ENCODE results near the gene C16orf74. TPM values are rescaled to one million over a fixed set of nuclear protein-coding genes. Genes with fewer than 3 reads are reported as not detected.

C16orf74 gene
- total and polyA plus RNA-seq, 2 of the 8 experiments (the other 6 are each of a cell fraction or from before 2014, with no cell fraction given), result 7.3 to 9.3 TPM

DNA sequence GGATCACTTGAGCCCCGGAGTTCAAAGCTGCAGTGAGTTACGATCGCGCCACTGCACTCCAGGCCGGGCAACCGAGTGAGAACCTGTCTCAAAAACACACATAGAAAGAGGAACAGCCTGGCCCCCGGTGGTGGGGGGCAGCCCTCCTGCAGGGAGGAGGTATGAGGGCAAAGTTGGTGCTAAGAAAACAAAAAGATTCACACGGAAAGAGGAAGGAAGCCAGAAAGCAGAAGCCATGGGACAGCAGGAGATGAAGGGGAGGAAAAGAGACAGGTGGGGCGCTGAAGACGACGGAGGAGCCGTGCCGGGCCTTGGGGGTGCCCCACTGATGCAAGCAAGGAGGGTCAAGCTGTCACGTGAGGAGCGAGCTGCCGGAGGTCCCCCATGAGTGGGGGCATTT, 8.2 kb upstream of the C16orf74 start:
- H3K4me1 ChIP-seq (replicated peaks in 1 of 4; ENCODE audit: control insufficient read depth in 3 of 4, insufficient read depth in 4 of 4, low read length in 3 of 4), result no peaks in the 10 kb centered on the region; a peak in 1 of 7 replicates
- H2BK120ac ChIP-seq (replicated peaks; ENCODE audit: low read depth, low read length), result no peak overlapping the region
- no peaks in the 10 kb centered on the region for H3K79me2 ChIP-seq (ENCODE audit: control insufficient read depth in 1 of 2, insufficient read depth in 2 of 2, low read length in 2 of 2)
- no peaks in the 10 kb centered on the region for H3K79me1 ChIP-seq (ENCODE audit: low read depth, low read length)
- no peak overlapping the region for H3K23ac ChIP-seq (ENCODE audit: insufficient read length)
- no peak overlapping the region for H3K4ac ChIP-seq (replicated peaks; ENCODE audit: insufficient read length, low read depth, low read length)
- no peaks in the 10 kb centered on the region for H3K36me3 ChIP-seq (ENCODE audit: control insufficient read depth in 2 of 4, insufficient read depth in 4 of 4, low read length in 3 of 4)
- 90% methylated on average over 16 of the region's 16 CpGs; no CpG with 5 or more reads in 1 of the 2 experiments for WGBS, 2 experiments (ENCODE audit: extremely low coverage in 1 of 2, insufficient coverage in 1 of 2, insufficient read length in 1 of 2, insufficient replicate concordance in 2 of 2, low coverage in 1 of 2, low lambda C conversion rate in 2 of 2, missing lambda C conversion rate in 1 of 2)
- no peak overlapping the region for H3K4me3 ChIP-seq (ENCODE audit: extremely low read depth in 1 of 4, insufficient read depth in 2 of 4, low read depth in 3 of 4, low read length in 4 of 4)
- H4K5ac ChIP-seq (ENCODE audit: insufficient read length, low read depth, low read length), result no peak overlapping the region
- no peak overlapping the region for H3K9ac ChIP-seq (replicated peaks in 1 of 4; ENCODE audit: extremely low read depth in 1 of 4, low read depth in 3 of 4, low read length in 3 of 4)
- no peak overlapping the region for H3K18ac ChIP-seq (ENCODE audit: extremely low read depth, low read length)
- H4K20me1 ChIP-seq (replicated peaks in 1 of 2; ENCODE audit: control insufficient read depth in 1 of 2, insufficient read depth in 2 of 2, low read length in 2 of 2), result no peaks in the 10 kb centered on the region
- H3K56ac ChIP-seq (replicated peaks; ENCODE audit: insufficient read length, low read depth, low read length), result no peak overlapping the region
- no peak overlapping the region for H3K14ac ChIP-seq (ENCODE audit: insufficient read length)
- ChIA-PET CTCF (ENCODE audit: partially characterized antibody) (interaction anchor here (0.8 to 4.6 kb wide), 17 partner anchors 9 to 585 kb away, joined by 3 to 33 read pairs (median 5); no protein-coding TSS in a partner anchor), POLR2A (ENCODE audit: partially characterized antibody) (interaction anchor here (0.6 to 2.5 kb wide), 2 partner anchors 9 to 17 kb away, joined by 3 to 5 read pairs; no protein-coding TSS in a partner anchor)
- no peak overlapping the region for H4K8ac ChIP-seq (ENCODE audit: extremely low read depth, insufficient read depth, low read length)
- H3K4me2 ChIP-seq (ENCODE audit: insufficient read depth in 1 of 2, low read depth in 2 of 2, low read length in 2 of 2), result no peak overlapping the region
- no peaks in the 10 kb centered on the region for H3K9me3 ChIP-seq (ENCODE audit: insufficient read depth in 2 of 2, low read depth in 1 of 2, low read length in 1 of 2)
- H3K23me2 ChIP-seq (ENCODE audit: low read depth, low read length), result no peaks in the 10 kb centered on the region
- no peak overlapping the region for H2BK15ac ChIP-seq (ENCODE audit: low read length)
- no peak for DNase-seq (ENCODE audit: low read depth in 1 of 2, low spot score in 2 of 2)
- no peak overlapping the region for H2BK20ac ChIP-seq (ENCODE audit: low read length)
- H2AFZ ChIP-seq (ENCODE audit: low read length), result no peak overlapping the region
- no peak overlapping the region for H2BK12ac ChIP-seq (ENCODE audit: low read depth, low read length)
- H3K27ac ChIP-seq (ENCODE audit: low read depth, low read length), result no peak overlapping the region
- no peak overlapping the region for H2BK5ac ChIP-seq (ENCODE audit: low read depth, low read length)
- FAIRE-seq, result no peak
- no peak overlapping the region for H4K91ac ChIP-seq (replicated peaks; ENCODE audit: insufficient read length, low read length)
- H2AK5ac ChIP-seq (ENCODE audit: low read depth, low read length), result no peak overlapping the region
- H3K27me3 ChIP-seq (replicated peaks in 1 of 4; ENCODE audit: control insufficient read depth in 3 of 4, extremely low read depth in 1 of 4, insufficient read depth in 3 of 4, low read length in 3 of 4), result 0 out of 7 replicates have a peak, but pooled peaks cover 0 to 2% (median 0%) of the 10 kb centered on the region in 4 experiments
- TF ChIP-seq JUND (IDR thresholded peaks at IDR 0.05; ENCODE audit: low read length) (no peak), RAD21 (IDR thresholded peaks at IDR 0.05 in 1 of 2, conservative IDR thresholded peaks at IDR 0.05 in 1 of 2; ENCODE audit: low read depth in 2 of 2, low read length in 2 of 2) (no peak), JUN (IDR thresholded peaks at IDR 0.05; ENCODE audit: low read depth, low read length) (no peak), EP300 (IDR thresholded peaks at IDR 0.05; ENCODE audit: borderline replicate concordance in 1 of 2, low read depth in 2 of 2, low read length in 2 of 2) (no peak), CTBP2 (IDR thresholded peaks at IDR 0.05; ENCODE audit: borderline replicate concordance, insufficient read depth, insufficient read length, low read length) (no peak), HDAC2 (IDR thresholded peaks at IDR 0.05; ENCODE audit: borderline replicate concordance in 1 of 2, low read depth in 2 of 2, low read length in 2 of 2) (no peak)
- TF ChIP-seq, protein P1, sequence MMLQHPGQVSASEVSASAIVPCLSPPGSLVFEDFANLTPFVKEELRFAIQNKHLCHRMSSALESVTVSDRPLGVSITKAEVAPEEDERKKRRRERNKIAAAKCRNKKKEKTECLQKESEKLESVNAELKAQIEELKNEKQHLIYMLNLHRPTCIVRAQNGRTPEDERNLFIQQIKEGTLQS (IDR thresholded peaks at IDR 0.05; ENCODE audit: insufficient read depth, low read depth, low read length), result no peak
- TF ChIP-seq, protein P2, sequence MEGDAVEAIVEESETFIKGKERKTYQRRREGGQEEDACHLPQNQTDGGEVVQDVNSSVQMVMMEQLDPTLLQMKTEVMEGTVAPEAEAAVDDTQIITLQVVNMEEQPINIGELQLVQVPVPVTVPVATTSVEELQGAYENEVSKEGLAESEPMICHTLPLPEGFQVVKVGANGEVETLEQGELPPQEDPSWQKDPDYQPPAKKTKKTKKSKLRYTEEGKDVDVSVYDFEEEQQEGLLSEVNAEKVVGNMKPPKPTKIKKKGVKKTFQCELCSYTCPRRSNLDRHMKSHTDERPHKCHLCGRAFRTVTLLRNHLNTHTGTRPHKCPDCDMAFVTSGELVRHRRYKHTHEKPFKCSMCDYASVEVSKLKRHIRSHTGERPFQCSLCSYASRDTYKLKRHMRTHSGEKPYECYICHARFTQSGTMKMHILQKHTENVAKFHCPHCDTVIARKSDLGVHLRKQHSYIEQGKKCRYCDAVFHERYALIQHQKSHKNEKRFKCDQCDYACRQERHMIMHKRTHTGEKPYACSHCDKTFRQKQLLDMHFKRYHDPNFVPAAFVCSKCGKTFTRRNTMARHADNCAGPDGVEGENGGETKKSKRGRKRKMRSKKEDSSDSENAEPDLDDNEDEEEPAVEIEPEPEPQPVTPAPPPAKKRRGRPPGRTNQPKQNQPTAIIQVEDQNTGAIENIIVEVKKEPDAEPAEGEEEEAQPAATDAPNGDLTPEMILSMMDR (IDR thresholded peaks at IDR 0.05; ENCODE audit: control extremely low read depth in 1 of 3, insufficient read depth in 1 of 3, low read depth in 1 of 3, low read length in 3 of 3), result no peak
